Common myeloid progenitor, CD34-positive (primary cell): ENCODE measurements around the gene RAB3C.
A peak's percentile ranks its signal among the peaks of the same experiment; 100 is the strongest.

Experiments
- CTCF ChIA-PET: fragments of 350-600 bp; sonication (Branson Sonifier 250); formaldehyde crosslinking; loops from one replicate; lab custom pipeline; 2021; ENCODE audit warnings: antibody characterized with exemption; lab: Charles Lee
- POLR2A ChIA-PET: fragments of 350-600 bp; sonication (Branson Sonifier 250); formaldehyde crosslinking; loops from one replicate; lab custom pipeline; 2021; ENCODE audit warnings: antibody characterized with exemption; lab: Charles Lee
- DNase-seq, 3 donors: peaks; one replicate each; pipeline versions ENCODE4 v3.0.0 to v3.0.0-alpha.2; 2013
- H3K27ac ChIP-seq, 2 experiments: 1 replicate in 1 of 2; 2 replicates in 1 of 2; pipeline ENCODE4 v1.7.0; 2013; ENCODE audit warnings: inconsistent platforms in 2 of 2, low read length in 2 of 2, mild to moderate bottlenecking in 2 of 2, low read depth in 1 of 2, moderate library complexity in 1 of 2; ENCODE audit not compliant: severe bottlenecking in 2 of 2, insufficient read depth in 1 of 2, poor library complexity in 1 of 2
- H3K27me3 ChIP-seq, 5 experiments: replicated peaks in 2 of 5; 1 replicate in 3 of 5; 2 replicates in 2 of 5; pipeline versions ENCODE4 v1.6.1 to v1.7.0; 2013; ENCODE audit warnings: low read length in 4 of 5, mild to moderate bottlenecking in 2 of 5, moderate library complexity in 2 of 5, inconsistent platforms in 1 of 5; ENCODE audit not compliant: insufficient read depth in 5 of 5, control insufficient read depth in 4 of 5
- H3K36me3 ChIP-seq, 4 experiments: 1 replicate in 2 of 4; 2 replicates in 2 of 4; pipeline versions ENCODE4 v1.6.1 to v1.7.0; 2013; ENCODE audit warnings: low read length in 3 of 4, control low read depth in 1 of 4, mild to moderate bottlenecking in 1 of 4; ENCODE audit not compliant: control insufficient read depth in 4 of 4, insufficient read depth in 4 of 4
- H3K4me1 ChIP-seq, 4 experiments: 1 replicate in 3 of 4; 2 replicates in 1 of 4; pipeline versions ENCODE4 v1.6.1 to v1.7.1; 2013; ENCODE audit warnings: low read length in 3 of 4, mild to moderate bottlenecking in 3 of 4, control low read depth in 1 of 4, inconsistent platforms in 1 of 4, moderate library complexity in 1 of 4; ENCODE audit not compliant: control insufficient read depth in 4 of 4, insufficient read depth in 4 of 4; ENCODE audit errors: control extremely low read depth in 1 of 4
- H3K4me3 ChIP-seq, 7 experiments: 1 replicate in 4 of 7; 2 replicates in 3 of 7; pipeline versions ENCODE4 v1.5.1 to v1.7.0; 2013; ENCODE audit warnings: mild to moderate bottlenecking in 7 of 7, low read length in 6 of 7, moderate library complexity in 6 of 7, inconsistent platforms in 2 of 7, low read depth in 2 of 7, control low read depth in 1 of 7; ENCODE audit not compliant: insufficient read depth in 4 of 7, control insufficient read depth in 1 of 7; ENCODE audit errors: extremely low read depth in 1 of 7
- H3K9me3 ChIP-seq, 5 experiments: 1 replicate in 4 of 5; 2 replicates in 1 of 5; pipeline versions ENCODE4 v1.6.1 to v1.7.1; 2013; ENCODE audit warnings: low read length in 4 of 5, mild to moderate bottlenecking in 2 of 5, inconsistent platforms in 1 of 5, low read depth in 1 of 5, moderate library complexity in 1 of 5; ENCODE audit not compliant: control insufficient read depth in 4 of 5, insufficient read depth in 2 of 5; ENCODE audit errors: control extremely low read depth in 1 of 5
- WGBS: methylation state at CpG from one replicate; pipeline ENCODE4 v1.1.5; 2013; ENCODE audit not compliant: insufficient coverage; 5-methylcytosine and 5-hydroxymethylcytosine counted together

RAB3C gene

DNA sequence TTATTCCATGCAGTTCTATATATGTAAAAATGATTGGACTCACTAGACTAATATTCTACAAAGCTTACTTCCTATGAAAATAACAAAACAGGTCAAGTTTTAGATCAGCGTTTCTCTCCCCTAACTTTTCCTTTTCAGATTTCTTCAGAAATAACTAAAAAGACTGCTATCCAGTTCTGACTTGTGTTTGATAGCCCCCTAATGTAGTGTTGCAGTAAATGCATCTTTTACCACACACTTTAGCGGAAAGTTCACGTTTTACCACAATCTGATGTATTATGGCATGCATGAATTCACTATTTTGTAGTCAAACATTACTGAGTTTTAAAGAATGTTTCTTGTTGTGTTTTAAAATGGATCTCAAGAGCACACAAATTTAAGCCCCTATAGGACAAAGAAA is 292.7 kb downstream of the RAB3C start:
- 83% methylated on average over 1 of the region's 3 CpGs for WGBS
- Histone ChIP-seq H3K4me1 (peaks cover 0 to 5% (median 0%) of the 10 kb centered on the region in 4 experiments), H3K36me3 (no peaks in the 10 kb centered on the region), H3K27ac (no peak overlapping the region), H3K4me3 (no peak overlapping the region), H3K9me3 (peaks cover 0 to 3% (median 0%) of the 10 kb centered on the region in 5 experiments), H3K27me3 (no peaks in the 10 kb centered on the region)
- ChIA-PET CTCF (interaction anchor here (0.6 to 2.8 kb wide), 3 partner anchors 11 to 132 kb away, joined by 3 to 21 read pairs (median 6); no protein-coding TSS in a partner anchor), POLR2A (no interaction called here)
- DNase-seq, result peak in 2 of 3 donors; percentile 31 to 37

GRCh38 chr5:58885260-58885659 is 302.4 kb downstream of the RAB3C start:
- Histone ChIP-seq H3K36me3 (no peaks in the 10 kb centered on the region), H3K9me3 (peaks cover 0 to 5% (median 0%) of the 10 kb centered on the region in 5 experiments), H3K4me1 (peaks cover 0 to 4% (median 3%) of the 10 kb centered on the region in 4 experiments), H3K4me3 (no peak overlapping the region), H3K27ac (no peak overlapping the region), H3K27me3 (no peaks in the 10 kb centered on the region)
- CTCF ChIA-PET, result interaction anchor here (0.9 to 3.2 kb wide), 7 partner anchors 9 to 121 kb away, joined by 3 to 21 read pairs (median 10); no protein-coding TSS in a partner anchor
- POLR2A ChIA-PET, result no interaction called here
- DNase-seq, result no peak
- WGBS, result no CpG with 5 or more reads among the region's 2 CpGs

DNA sequence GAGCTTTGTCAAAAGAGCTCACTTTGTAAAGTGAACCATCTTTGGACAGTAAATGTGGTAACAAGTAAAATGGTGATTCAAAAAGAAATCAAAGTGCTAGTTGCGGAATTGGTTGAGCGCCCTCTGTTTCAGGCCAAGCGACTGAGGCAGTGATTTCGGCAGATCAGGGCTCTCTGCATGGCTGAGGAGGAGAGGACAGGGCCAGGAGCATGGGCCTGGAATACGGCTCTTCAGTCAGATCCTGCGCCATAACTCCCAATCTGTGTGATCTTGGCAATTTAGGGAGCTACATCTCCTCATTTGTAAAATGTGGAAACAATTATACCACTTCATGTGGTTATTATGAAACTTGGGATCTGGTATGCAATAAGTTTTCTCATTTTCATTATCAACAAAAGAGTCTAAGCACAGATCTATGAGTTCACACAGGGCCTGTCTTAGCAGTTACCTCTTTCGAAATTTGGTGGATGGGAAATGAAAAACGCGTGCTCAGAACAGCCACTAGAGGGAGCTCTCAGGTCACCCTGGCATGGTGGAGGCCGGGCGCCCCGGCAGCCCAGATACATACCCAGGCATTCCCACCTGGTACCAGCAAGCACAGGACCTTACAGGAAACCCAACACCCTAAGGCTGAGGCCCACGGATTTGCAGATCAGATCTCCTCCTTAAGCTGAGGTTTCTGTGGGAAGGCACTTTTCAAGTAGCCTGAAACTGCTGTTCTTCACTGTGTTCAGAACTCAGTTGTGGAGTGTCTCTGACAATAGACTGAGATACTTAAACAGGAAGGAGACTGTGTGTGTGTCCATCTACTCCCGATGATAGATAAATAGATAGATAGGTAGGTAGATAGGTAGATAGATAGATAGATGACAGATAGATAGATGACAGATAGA is 303.7 kb downstream of the RAB3C start:
- ChIA-PET POLR2A (interaction anchor here (0.6 kb wide), 1 partner anchor 401 kb away, joined by 3 read pairs; no protein-coding TSS in a partner anchor), CTCF (interaction anchor here (0.7 to 3.2 kb wide), 30 partner anchors 8 to 292 kb away, joined by 3 to 21 read pairs (median 4); no protein-coding TSS in a partner anchor)
- 44% methylated on average over 8 of the region's 14 CpGs for WGBS
- H3K9me3 ChIP-seq, result peaks cover 0 to 5% (median 0%) of the 10 kb centered on the region in 5 experiments
- H3K4me1 ChIP-seq, result peaks cover 0 to 4% (median 3%) of the 10 kb centered on the region in 4 experiments
- H3K27ac ChIP-seq, result no peak overlapping the region
- no peaks in the 10 kb centered on the region for H3K36me3 ChIP-seq
- peak; percentile 54 to 72 (median 69) for DNase-seq
- no peaks in the 10 kb centered on the region for H3K27me3 ChIP-seq
- H3K4me3 ChIP-seq, result no peak overlapping the region

DNA sequence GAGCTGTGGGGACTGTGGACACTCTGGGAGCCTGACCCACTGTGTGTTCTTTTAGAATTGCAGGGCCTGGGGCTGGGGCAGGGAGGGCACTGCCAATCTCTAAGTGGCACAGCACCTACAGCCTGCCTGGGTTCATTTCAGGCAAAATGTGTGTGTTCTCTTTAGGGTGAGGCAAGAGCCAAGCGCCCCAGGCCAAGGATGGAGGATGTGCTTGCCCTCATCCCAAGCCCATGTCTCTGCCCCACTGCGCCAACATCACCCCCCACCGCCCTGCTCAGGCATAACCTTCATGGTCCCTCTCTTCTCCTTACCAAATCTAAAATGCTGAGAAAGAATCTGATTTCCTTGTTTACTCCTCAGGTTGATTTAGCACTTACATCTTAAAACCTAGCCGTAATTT is 304.4 kb downstream of the RAB3C start:
- H3K4me3 ChIP-seq, result no peak overlapping the region
- peaks cover 0 to 5% (median 0%) of the 10 kb centered on the region in 5 experiments for H3K9me3 ChIP-seq
- ChIA-PET CTCF (interaction anchor here (0.7 to 3.2 kb wide), 21 partner anchors 8 to 291 kb away, joined by 3 to 21 read pairs (median 5); no protein-coding TSS in a partner anchor), POLR2A (no interaction called here)
- no peaks in the 10 kb centered on the region for H3K36me3 ChIP-seq
- 85% methylated on average over 4 of the region's 4 CpGs for whole genome bisulfite sequencing
- no peak overlapping the region for H3K27ac ChIP-seq
- H3K4me1 ChIP-seq, result peaks cover 0 to 6% (median 4%) of the 10 kb centered on the region in 4 experiments
- no peaks in the 10 kb centered on the region for H3K27me3 ChIP-seq
- no peak for DNase-seq

GRCh38 chr5:58887721-58888409 is 305.0 kb downstream of the RAB3C start:
- WGBS, result 73% methylated on average over 7 of the region's 7 CpGs
- ChIA-PET POLR2A (no interaction called here), CTCF (interaction anchor here (0.8 to 3.2 kb wide), 11 partner anchors 10 to 286 kb away, joined by 3 to 21 read pairs (median 5); no protein-coding TSS in a partner anchor)
- no peaks in the 10 kb centered on the region for H3K27me3 ChIP-seq
- peaks cover 0 to 5% (median 0%) of the 10 kb centered on the region in 5 experiments for H3K9me3 ChIP-seq
- DNase-seq, result no peak
- no peak overlapping the region for H3K4me3 ChIP-seq
- peaks cover 0 to 6% (median 4%) of the 10 kb centered on the region in 4 experiments for H3K4me1 ChIP-seq
- no peaks in the 10 kb centered on the region for H3K36me3 ChIP-seq
- H3K27ac ChIP-seq, result no peak overlapping the region

DNA sequence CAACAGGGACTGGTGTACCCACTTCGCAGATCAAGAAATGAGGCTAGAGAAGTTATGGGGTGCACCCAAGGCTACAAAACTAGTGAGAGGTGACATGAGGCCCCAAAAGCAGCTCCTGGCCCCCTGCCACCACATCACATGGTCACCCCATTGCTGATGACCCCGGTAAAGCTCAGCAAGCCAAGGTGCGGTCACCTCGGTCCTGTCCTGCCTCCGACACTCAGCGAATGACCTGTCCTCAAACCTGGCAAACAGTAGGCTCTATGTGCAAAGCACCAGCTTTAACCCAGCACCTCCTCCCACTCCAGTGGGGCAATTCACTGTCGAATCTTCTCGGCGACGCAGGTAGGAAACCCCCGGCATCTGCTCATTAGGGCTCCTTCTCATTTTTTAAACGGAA is 307.4 kb downstream of the RAB3C start:
- H3K27ac ChIP-seq, result no peak overlapping the region
- no peaks in the 10 kb centered on the region for H3K36me3 ChIP-seq
- ChIA-PET POLR2A (no interaction called here), CTCF (interaction anchor here (1.1 to 6.5 kb wide), 6 partner anchors 11 to 284 kb away, joined by 3 to 49 read pairs (median 6); no protein-coding TSS in a partner anchor)
- no peak for DNase-seq
- peaks cover 0 to 6% (median 4%) of the 10 kb centered on the region in 4 experiments for H3K4me1 ChIP-seq
- 97% methylated on average over 12 of the region's 12 CpGs for WGBS
- no peak overlapping the region for H3K4me3 ChIP-seq
- H3K9me3 ChIP-seq, result no peaks in the 10 kb centered on the region
- H3K27me3 ChIP-seq, result no peaks in the 10 kb centered on the region
